HT1080 (cell line): ENCODE measurements around the gene MAML1. TPM values are rescaled to one million over a fixed set of nuclear protein-coding genes. Genes with fewer than 3 reads are reported as not detected.
A peak's percentile ranks its signal among the peaks of the same experiment; 100 is the strongest.

Experiments used
- DNase-seq: peaks from one replicate; pipeline ENCODE4 v3.0.0-alpha.2; 2015; ENCODE audit warnings: low read depth
- total RNA-seq: library from RNA; depleted of rRNA; stranded (reverse); fragments of >200 nt; shearing (Covaris generic); gene quantifications from 2 replicates; pipeline ENCODE4 v1.2.3, GENCODE V29; 2014

Gene MAML1
- total RNA-seq, 1 experiment from 2014 or later: 13.5 TPM

GRCh38 chr5:179793468-179794139 lies 61.0 kb downstream of the MAML1 start, which contains the start of gene LTC4S:
Gene LTC4S, plus strand, starts transcription at chr5:179793986. Its CDS starts 95 bp downstream, at chr5:179794081.
- DNase-seq: peak; percentile 42

- DNase-seq: no peak
Observed at GRCh38 chr5:179794171-179794570, 61.5 kb downstream of the MAML1 start.

- DNase-seq: no peak
Observed at GRCh38 chr5:179794575-179794974, 62.0 kb downstream of the MAML1 start.

GRCh38 chr5:179795049-179795862 lies 62.6 kb downstream of the MAML1 start:
- DNase-seq: no peak

GRCh38 chr5:179795863-179796833 lies 63.5 kb downstream of the MAML1 start:
- DNase-seq: peak; percentile 73

- no peak for DNase-seq
Observed at GRCh38 chr5:179796877-179797608, 64.4 kb downstream of the MAML1 start.

- no peak for DNase-seq
Observed at GRCh38 chr5:179797741-179798140, 65.1 kb downstream of the MAML1 start.

- no peak for DNase-seq
Observed at GRCh38 chr5:179798144-179798770, 65.6 kb downstream of the MAML1 start.

- DNase-seq: no peak
Observed at GRCh38 chr5:179798771-179799643, 66.4 kb downstream of the MAML1 start.

- DNase-seq: no peak
Observed at GRCh38 chr5:179799644-179799973, 67.0 kb downstream of the MAML1 start.

- DNase-seq: no peak
Observed at GRCh38 chr5:179800071-179800695, 67.6 kb downstream of the MAML1 start.

GRCh38 chr5:179800696-179801201 lies 68.1 kb downstream of the MAML1 start:
- DNase-seq: no peak

- DNase-seq: no peak
Observed at GRCh38 chr5:179801304-179802206, 68.9 kb downstream of the MAML1 start.

- no peak for DNase-seq
Observed at GRCh38 chr5:179802207-179802883, 69.7 kb downstream of the MAML1 start.

GRCh38 chr5:179802950-179803562 lies 70.4 kb downstream of the MAML1 start:
- DNase-seq: no peak
